ENCODE data around the gene ITGAD. TPM values are rescaled to one million over a fixed set of nuclear protein-coding genes. Genes with fewer than 3 reads are reported as not detected.
"Not testable (repeated sequence)": the region's sequence is repeated elsewhere in the genome, so short reads cannot be mapped to it uniquely, and the experiment has no call there.

The ITGAD gene
- total RNA-seq, 2 donors from 2014 or later = 0.14 TPM; not detected in 1

GRCh38 chr16:31436221-31437045 is 43.3 kb downstream of the ITGAD start:
- no peaks in the 10 kb centered on the region for H3K27me3 ChIP-seq (replicated peaks; ENCODE audit: insufficient read depth)
- ATAC-seq (ENCODE audit: insufficient number of reproducible peaks, low FRiP score, low read depth) (no peak), DNase-seq (ENCODE audit: low spot score) (no peak)
- H3K36me3 ChIP-seq = no peaks in the 10 kb centered on the region
- no peak overlapping the region for H3K4me3 ChIP-seq
- no peaks in the 10 kb centered on the region for H3K4me1 ChIP-seq (ENCODE audit: control insufficient read depth in 1 of 2, low read depth in 2 of 2)
- H3K9me3 ChIP-seq = no peaks in the 10 kb centered on the region
- no peak overlapping the region for H3K27ac ChIP-seq
- no peak for TF ChIP-seq CTCF (IDR thresholded peaks at IDR 0.05)

- TF ChIP-seq CTCF (IDR thresholded peaks at IDR 0.05) = no peak
- H3K9me3 ChIP-seq = no peaks in the 10 kb centered on the region
Observed at GRCh38 chr16:31438414-31438813, 45.3 kb downstream of the ITGAD start.

GRCh38 chr16:31439023-31439422 is 45.9 kb downstream of the ITGAD start:
- H3K4me1 ChIP-seq (ENCODE audit: control insufficient read depth in 1 of 2, low read depth in 2 of 2); H3K36me3 ChIP-seq; H3K9me3 ChIP-seq; H3K27ac ChIP-seq; DNase-seq (ENCODE audit: low spot score); H3K27me3 ChIP-seq (replicated peaks; ENCODE audit: insufficient read depth); H3K4me3 ChIP-seq; ATAC-seq (ENCODE audit: insufficient number of reproducible peaks, low FRiP score, low read depth): not testable (repeated sequence)

More at GRCh38 chr16:31438414-31438813, 45.3 kb downstream of the ITGAD start:
- Histone ChIP-seq H3K4me1 (ENCODE audit: control insufficient read depth in 1 of 2, low read depth in 2 of 2) (no peaks in the 10 kb centered on the region), H3K4me3 (no peak overlapping the region), H3K36me3 (no peaks in the 10 kb centered on the region), H3K27ac (no peak overlapping the region), H3K27me3 (replicated peaks; ENCODE audit: insufficient read depth) (no peaks in the 10 kb centered on the region)
- no peak for ATAC-seq (ENCODE audit: insufficient number of reproducible peaks, low FRiP score, low read depth)
- no peak for DNase-seq (ENCODE audit: low spot score)

- Histone ChIP-seq H3K27me3 (replicated peaks; ENCODE audit: insufficient read depth) (no peaks in the 10 kb centered on the region), H3K9me3 (no peaks in the 10 kb centered on the region), H3K36me3 (no peaks in the 10 kb centered on the region), H3K4me3 (no peak overlapping the region), H3K4me1 (ENCODE audit: control insufficient read depth in 1 of 2, low read depth in 2 of 2) (no peaks in the 10 kb centered on the region), H3K27ac (no peak overlapping the region)
- ATAC-seq (ENCODE audit: insufficient number of reproducible peaks, low FRiP score, low read depth) (no peak), DNase-seq (ENCODE audit: low spot score) (no peak)
- TF ChIP-seq CTCF (IDR thresholded peaks at IDR 0.05) = no peak
Observed at GRCh38 chr16:31439519-31439918, 46.4 kb downstream of the ITGAD start.

- no peaks in the 10 kb centered on the region for H3K4me1 ChIP-seq (ENCODE audit: control insufficient read depth in 1 of 2, low read depth in 2 of 2)
- no peak overlapping the region for H3K27ac ChIP-seq
- DNase-seq (ENCODE audit: low spot score) = no peak
- H3K36me3 ChIP-seq = no peaks in the 10 kb centered on the region
- no peak for TF ChIP-seq CTCF (IDR thresholded peaks at IDR 0.05)
- no peak for ATAC-seq (ENCODE audit: insufficient number of reproducible peaks, low FRiP score, low read depth)
- no peaks in the 10 kb centered on the region for H3K27me3 ChIP-seq (replicated peaks; ENCODE audit: insufficient read depth)
- no peaks in the 10 kb centered on the region for H3K9me3 ChIP-seq
- H3K4me3 ChIP-seq = no peak overlapping the region
Observed at GRCh38 chr16:31440516-31441184, 47.5 kb downstream of the ITGAD start.

All from thoracic aorta (tissue), 2 donors.